ENCODE results near the gene IGSF3. TPM values are rescaled to one million over a fixed set of nuclear protein-coding genes. Genes with fewer than 3 reads are reported as not detected.

IGSF3 gene

DNA sequence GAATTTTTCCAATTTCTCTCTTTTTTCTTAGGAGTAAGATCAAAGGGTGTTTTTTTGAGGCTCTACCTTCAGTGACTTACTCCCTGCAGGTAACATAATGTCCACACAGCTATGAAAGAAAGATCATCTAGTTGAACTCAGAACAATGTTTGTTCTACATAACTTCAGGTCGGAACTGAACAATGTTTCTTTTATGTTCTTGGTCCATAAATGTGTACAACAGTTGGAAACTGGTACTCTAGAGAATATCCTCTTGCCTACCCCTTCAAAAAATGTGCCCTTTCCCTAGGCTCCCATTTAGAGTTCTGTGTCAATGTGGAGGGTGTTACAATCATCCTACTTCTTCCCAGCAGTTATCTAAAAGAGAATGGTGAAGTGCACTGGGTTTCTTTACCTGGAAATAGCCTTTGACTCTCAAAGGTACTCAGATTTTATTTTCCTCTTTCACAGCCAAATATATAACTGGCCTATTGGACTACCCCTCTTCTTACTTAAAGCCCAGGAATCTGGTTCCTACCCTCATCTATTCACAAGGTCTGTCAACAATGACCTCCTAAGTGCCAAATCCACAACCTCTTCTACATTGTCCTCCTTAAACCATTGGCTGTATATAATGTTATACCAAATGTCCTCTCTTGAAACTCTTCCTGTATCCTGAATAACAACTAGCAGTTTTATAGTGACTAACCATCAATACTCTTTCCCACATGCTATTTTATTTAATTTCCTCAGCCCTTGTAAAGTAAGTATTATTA lies 139.0 kb downstream of the IGSF3 start:
- TF ChIP-seq POLR2AphosphoS5 (IDR thresholded peaks at IDR 0.05; ENCODE audit: low read depth) (no peak), SPI1 (IDR thresholded peaks at IDR 0.05; ENCODE audit: borderline replicate concordance, low read depth) (no peak), GABPA (IDR thresholded peaks at IDR 0.05; ENCODE audit: low read depth) (no peak)
- TF ChIP-seq, protein P1, sequence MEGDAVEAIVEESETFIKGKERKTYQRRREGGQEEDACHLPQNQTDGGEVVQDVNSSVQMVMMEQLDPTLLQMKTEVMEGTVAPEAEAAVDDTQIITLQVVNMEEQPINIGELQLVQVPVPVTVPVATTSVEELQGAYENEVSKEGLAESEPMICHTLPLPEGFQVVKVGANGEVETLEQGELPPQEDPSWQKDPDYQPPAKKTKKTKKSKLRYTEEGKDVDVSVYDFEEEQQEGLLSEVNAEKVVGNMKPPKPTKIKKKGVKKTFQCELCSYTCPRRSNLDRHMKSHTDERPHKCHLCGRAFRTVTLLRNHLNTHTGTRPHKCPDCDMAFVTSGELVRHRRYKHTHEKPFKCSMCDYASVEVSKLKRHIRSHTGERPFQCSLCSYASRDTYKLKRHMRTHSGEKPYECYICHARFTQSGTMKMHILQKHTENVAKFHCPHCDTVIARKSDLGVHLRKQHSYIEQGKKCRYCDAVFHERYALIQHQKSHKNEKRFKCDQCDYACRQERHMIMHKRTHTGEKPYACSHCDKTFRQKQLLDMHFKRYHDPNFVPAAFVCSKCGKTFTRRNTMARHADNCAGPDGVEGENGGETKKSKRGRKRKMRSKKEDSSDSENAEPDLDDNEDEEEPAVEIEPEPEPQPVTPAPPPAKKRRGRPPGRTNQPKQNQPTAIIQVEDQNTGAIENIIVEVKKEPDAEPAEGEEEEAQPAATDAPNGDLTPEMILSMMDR (IDR thresholded peaks at IDR 0.05; ENCODE audit: insufficient read depth, low read length), result no peak
- TF ChIP-seq, protein P2, sequence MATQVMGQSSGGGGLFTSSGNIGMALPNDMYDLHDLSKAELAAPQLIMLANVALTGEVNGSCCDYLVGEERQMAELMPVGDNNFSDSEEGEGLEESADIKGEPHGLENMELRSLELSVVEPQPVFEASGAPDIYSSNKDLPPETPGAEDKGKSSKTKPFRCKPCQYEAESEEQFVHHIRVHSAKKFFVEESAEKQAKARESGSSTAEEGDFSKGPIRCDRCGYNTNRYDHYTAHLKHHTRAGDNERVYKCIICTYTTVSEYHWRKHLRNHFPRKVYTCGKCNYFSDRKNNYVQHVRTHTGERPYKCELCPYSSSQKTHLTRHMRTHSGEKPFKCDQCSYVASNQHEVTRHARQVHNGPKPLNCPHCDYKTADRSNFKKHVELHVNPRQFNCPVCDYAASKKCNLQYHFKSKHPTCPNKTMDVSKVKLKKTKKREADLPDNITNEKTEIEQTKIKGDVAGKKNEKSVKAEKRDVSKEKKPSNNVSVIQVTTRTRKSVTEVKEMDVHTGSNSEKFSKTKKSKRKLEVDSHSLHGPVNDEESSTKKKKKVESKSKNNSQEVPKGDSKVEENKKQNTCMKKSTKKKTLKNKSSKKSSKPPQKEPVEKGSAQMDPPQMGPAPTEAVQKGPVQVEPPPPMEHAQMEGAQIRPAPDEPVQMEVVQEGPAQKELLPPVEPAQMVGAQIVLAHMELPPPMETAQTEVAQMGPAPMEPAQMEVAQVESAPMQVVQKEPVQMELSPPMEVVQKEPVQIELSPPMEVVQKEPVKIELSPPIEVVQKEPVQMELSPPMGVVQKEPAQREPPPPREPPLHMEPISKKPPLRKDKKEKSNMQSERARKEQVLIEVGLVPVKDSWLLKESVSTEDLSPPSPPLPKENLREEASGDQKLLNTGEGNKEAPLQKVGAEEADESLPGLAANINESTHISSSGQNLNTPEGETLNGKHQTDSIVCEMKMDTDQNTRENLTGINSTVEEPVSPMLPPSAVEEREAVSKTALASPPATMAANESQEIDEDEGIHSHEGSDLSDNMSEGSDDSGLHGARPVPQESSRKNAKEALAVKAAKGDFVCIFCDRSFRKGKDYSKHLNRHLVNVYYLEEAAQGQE (IDR thresholded peaks at IDR 0.05; ENCODE audit: insufficient replicate concordance, low read depth), result no peak
- no peak for DNase-seq (ENCODE audit: low read depth in 1 of 2, low spot score in 1 of 2)
- Histone ChIP-seq H3K4me3 (replicated peaks; ENCODE audit: insufficient read depth, low read length) (no peak overlapping the region), H3K27ac (replicated peaks) (no peak overlapping the region), H3K27me3 (ENCODE audit: insufficient read depth, poor library complexity, severe bottlenecking) (no peaks in the 10 kb centered on the region)

DNA sequence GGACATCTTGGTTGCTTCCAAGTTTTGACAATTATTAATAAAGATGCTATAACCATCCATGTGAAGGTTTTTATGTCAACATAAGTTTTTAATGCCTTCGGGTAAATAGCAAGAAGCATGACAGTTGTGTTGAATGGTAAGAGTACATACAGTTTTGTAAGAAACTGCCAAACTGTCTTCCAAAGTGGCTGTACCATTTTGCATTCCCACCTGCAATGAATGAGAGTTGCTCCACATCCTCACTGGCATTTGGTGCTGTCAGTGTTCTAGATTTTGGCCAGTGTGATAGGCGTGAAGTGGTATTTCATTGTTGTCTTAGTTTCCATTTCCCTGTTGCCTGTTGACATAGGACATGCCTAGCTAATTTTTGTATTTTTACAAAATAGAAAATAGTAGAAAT lies 142.1 kb downstream of the IGSF3 start:
- no peak for DNase-seq (ENCODE audit: low read depth in 1 of 2, low spot score in 1 of 2)
- TF ChIP-seq, protein P1 (IDR thresholded peaks at IDR 0.05; ENCODE audit: insufficient read depth, low read length), result no peak
- TF ChIP-seq SPI1 (IDR thresholded peaks at IDR 0.05; ENCODE audit: borderline replicate concordance, low read depth) (no peak), POLR2AphosphoS5 (IDR thresholded peaks at IDR 0.05; ENCODE audit: low read depth) (no peak), GABPA (IDR thresholded peaks at IDR 0.05; ENCODE audit: low read depth) (no peak)
- TF ChIP-seq, protein P2 (IDR thresholded peaks at IDR 0.05; ENCODE audit: insufficient replicate concordance, low read depth), result no peak
- Histone ChIP-seq H3K4me3 (replicated peaks; ENCODE audit: insufficient read depth, low read length) (no peak overlapping the region), H3K27me3 (ENCODE audit: insufficient read depth, poor library complexity, severe bottlenecking) (no peaks in the 10 kb centered on the region), H3K27ac (replicated peaks) (no peak overlapping the region)

Small RNAs within 50 kb of the gene (microRNA-seq; reads per million reads assigned to microRNA genes)
- not detected for gene MIR320B1
- gene MIR548AC, result 1.5 reads per million
